HuH-7.5 (cell line): ENCODE results near the gene FBXO45.
"Not testable (repeated sequence)": the region's sequence is repeated elsewhere in the genome, so short reads cannot be mapped to it uniquely, and the experiment has no call there.

ENCODE experiments used
- DNase-seq: peaks from one replicate; pipeline ENCODE4 v3.0.0; 2011; ENCODE audit warnings: low spot score

Gene FBXO45

DNA sequence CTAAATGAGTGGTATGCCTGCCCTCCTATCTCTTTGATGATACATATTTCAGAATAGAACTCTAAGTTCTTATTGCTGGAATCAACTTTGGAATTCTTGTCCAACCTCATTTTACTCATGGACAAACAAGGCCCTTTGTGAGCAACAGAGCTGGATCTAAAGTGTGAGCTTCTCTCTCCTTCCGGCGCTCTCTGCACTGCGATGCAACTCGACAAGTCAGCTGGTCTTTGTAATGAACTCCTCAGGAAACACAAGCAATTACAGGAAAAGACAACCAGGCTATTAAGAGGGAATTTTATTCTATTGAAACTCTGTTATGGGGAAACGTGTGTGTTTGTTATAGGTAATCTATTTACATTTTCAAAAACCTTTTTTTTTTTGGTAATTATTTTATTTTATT, 50.8 kb downstream of the FBXO45 start:
- DNase-seq, result no peak

DNA sequence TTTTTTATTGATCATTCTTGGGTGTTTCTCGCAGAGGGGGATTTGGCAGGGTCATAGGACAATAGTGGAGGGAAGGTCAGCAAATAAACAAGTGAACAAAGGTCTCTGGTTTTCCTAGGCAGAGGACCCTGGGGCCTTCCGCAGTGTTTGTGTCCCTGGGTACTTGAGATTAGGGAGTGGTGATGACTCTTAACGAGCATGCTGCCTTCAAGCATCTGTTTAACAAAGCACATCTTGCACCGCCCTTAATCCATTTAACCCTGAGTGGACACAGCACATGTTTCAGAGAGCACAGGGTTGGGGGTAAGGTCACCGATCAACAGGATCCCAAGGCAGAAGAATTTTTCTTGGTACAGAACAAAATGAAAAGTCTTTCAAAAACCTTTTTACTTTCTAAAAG, 51.2 kb downstream of the FBXO45 start:
- not testable (repeated sequence) for DNase-seq

GRCh38 chr3:196620161-196620604, 51.7 kb downstream of the FBXO45 start:
- DNase-seq, result no peak

- DNase-seq, result no peak
These were observed 52.2 kb downstream of the FBXO45 start for GRCh38 chr3:196620684-196621083.

DNA sequence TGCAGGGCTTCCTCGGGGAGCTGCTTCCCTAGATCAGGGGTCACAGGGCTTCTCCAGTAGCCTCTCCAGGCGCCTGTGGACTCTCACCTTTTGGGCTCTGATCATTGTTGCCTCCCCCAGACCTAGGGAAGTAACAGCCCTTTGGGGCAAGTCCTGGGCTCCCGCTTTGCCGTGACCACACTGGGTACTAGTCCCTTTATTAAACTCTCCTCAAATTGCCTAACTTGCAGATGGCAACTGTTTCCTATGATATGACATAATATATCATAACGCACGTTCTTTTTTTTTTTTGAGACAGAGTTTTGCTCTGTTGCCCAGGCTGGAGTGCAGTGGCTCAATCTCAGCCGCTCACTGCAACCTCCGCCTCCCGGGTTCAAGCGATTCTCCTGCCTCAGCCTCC, 53.2 kb downstream of the FBXO45 start:
- DNase-seq, result no peak

- DNase-seq, result no peak
These were observed 55.8 kb downstream of the FBXO45 start for GRCh38 chr3:196624067-196624790.

DNA sequence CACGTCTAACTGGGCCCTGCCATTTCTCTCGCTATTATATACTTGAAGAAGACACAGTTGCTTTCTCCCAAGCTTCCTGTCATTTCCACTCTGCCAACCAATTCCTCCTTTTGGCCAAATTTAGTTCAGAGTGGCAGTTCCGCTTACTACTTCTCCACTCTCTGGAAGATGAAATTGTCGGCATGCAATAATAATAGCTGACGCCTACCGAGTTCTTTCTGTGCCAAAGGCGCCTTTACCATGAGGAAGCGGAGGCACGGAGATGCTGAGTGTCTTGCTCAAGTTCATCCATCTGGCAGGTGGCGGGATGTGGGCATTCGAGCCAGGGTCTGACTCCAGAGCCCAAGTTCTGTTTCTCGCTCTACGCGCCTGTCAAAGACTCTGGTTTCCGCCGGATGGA, 56.4 kb downstream of the FBXO45 start:
- DNase-seq, result no peak

DNA sequence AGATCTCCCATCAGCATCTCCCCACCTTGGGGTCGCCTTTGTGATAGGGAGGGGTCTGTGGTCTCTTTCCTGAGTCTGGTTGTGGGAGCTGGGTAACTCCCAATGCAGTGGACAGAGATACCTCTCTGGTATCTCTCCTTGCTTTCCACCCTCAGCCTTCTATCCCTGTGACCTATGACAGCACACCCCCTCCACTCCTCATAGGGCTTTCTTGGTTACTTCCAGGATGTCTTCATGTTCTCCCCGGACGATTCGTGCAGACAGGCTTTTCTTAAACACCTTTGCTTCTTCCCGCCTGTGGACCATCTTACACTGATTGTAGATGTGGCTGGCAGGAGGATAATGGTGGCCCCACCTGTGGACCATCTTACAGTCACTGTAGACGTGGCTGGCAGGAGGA, 56.9 kb downstream of the FBXO45 start:
- DNase-seq, result no peak

- no peak for DNase-seq
These were observed 59.4 kb downstream of the FBXO45 start for GRCh38 chr3:196627918-196628231.

DNA sequence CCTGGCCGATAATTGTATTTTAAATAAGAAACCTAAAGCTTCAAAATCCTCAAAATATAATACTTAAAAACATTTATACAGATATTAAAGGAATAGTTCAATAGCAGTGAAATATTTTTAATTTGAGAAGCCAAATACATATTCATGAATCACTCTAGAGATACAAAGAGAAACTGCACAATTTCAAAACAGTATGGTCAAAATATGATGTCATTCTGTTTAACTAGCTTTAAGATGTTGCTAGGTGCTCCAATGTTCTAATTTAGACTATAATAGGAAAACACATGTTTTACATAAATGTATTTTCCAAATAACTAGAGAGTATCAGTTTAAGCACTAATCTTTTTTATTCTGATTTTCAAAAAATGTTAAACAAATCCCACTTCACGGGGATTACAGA, 60.8 kb downstream of the FBXO45 start:
- no peak for DNase-seq

DNA sequence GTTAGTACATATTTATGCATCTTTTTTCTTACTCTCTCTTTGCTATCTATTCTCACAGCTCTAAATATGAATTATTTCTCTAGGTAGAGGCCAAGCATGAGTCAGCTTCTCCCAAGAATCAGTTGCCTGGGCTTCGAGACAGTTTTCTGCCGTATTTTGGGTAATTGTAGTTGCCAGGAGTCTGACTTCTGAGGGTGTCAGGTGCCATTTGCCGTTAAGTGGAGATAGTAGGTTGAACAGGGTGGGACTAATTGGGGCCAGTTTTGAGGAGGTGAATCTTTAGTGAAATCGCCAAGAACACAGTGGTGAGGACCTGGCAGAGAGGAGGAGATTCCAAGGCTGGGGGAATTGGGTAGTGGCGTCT, 63.2 kb downstream of the FBXO45 start:
- DNase-seq, result no peak

GRCh38 chr3:196632046-196632751, 63.7 kb downstream of the FBXO45 start:
- peak; percentile 83 for DNase-seq

DNA sequence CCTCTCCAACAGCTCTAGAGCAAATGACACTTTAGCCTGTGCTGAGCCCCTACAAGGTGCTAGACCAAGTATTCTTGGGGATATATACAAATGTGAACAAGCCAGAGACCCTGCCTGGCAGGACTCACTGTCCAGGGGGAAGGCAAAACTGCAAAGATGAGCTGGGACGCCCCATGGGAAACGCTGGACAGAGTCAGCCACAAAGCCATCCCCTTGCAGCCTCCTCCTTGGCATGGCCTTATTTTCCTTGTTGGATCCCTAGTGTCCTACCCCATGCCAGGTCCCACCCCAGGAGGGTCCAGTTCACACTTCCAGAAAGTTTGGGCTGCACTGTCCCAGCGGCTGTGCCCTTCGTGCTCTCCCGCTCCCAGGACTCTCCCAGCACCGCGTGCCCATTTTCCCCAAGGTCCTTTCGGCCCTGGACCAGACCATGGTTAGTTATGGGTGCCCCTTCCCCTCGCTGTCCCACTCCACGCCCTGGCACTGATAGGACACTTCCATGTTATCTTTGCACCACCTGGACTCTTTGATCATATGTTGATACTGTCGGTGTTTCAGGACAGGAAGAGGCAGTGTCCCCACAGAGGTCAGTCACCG, 65.2 kb downstream of the FBXO45 start:
- DNase-seq, result no peak

- no peak for DNase-seq
These were observed 65.8 kb downstream of the FBXO45 start for GRCh38 chr3:196634224-196634623.

DNA sequence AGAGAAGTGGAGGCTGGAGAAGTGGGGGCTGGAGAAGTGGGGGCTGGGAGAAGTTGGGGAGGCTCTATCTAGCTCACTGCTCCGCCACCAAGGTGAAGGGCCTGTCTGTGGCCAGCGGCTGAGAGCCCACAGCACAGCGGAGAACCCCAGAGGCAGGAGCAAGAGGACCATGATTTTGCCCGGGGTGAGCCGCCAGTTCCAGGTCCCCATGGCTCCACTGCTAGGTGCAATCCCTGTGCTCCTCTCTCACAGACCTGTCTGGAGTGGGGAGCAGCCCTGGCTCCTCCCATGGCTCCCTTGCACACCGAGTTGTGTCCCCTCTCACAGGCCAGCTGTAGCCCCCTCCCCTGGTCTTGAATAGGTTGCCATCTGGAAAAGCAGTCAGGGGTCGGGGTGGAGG, 66.4 kb downstream of the FBXO45 start:
- DNase-seq, result no peak

- DNase-seq, result no peak
These were observed 68.2 kb downstream of the FBXO45 start for GRCh38 chr3:196636369-196637349.

DNA sequence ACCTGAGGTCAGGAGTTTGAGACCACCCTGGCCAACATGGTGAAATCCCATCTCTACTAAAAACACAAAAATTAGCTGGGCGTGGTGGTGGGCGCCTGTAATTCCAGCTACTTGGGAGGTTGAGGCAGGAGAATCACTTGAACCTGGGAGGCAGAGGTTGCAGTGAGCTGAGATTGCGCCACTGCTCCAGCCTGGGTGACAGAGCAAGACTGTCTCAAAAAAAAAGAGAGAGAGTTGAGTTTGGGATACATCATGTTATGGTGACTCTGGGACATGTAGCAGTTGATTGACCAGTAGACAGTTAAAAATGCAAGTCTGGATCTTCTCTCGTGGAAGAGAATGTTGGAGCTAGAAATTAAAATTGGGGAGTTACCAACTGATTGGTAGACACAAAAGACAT, 69.5 kb downstream of the FBXO45 start:
- not testable (repeated sequence) for DNase-seq
